Measurements from ENCODE around the gene NR6A1.
A peak's percentile ranks its signal among the peaks of the same experiment; 100 is the strongest.

The NR6A1 gene

DNA sequence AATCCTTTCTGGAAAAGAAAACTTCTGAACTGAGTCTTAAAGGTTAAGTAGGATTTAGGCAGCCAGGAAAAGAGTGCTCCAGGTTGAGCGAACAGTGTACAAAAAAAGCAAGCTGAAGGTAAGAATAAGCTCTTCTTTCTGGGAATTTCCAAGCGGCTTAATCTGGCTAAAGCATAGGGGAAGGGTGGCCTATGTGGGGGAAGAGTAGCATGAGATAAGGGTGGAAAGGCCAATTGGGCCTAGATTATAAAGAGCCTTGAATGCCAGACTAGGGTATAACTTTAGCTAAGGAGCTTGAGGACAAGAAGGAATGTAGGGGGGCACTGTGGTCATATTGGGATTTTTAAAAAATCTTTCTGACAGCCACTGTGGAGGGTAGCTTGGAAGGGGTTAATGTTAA is 226.6 kb downstream of the NR6A1 start:
- DNase-seq (ENCODE audit: low read depth in 1 of 2, low spot score in 1 of 2) = no peak
- H3K27ac ChIP-seq (replicated peaks) = no peak overlapping the region
- TF ChIP-seq SPI1 (IDR thresholded peaks at IDR 0.05; ENCODE audit: borderline replicate concordance, low read depth) (no peak), GABPA (IDR thresholded peaks at IDR 0.05; ENCODE audit: low read depth) (no peak), POLR2AphosphoS5 (IDR thresholded peaks at IDR 0.05; ENCODE audit: low read depth) (no peak)
- TF ChIP-seq, protein P1, sequence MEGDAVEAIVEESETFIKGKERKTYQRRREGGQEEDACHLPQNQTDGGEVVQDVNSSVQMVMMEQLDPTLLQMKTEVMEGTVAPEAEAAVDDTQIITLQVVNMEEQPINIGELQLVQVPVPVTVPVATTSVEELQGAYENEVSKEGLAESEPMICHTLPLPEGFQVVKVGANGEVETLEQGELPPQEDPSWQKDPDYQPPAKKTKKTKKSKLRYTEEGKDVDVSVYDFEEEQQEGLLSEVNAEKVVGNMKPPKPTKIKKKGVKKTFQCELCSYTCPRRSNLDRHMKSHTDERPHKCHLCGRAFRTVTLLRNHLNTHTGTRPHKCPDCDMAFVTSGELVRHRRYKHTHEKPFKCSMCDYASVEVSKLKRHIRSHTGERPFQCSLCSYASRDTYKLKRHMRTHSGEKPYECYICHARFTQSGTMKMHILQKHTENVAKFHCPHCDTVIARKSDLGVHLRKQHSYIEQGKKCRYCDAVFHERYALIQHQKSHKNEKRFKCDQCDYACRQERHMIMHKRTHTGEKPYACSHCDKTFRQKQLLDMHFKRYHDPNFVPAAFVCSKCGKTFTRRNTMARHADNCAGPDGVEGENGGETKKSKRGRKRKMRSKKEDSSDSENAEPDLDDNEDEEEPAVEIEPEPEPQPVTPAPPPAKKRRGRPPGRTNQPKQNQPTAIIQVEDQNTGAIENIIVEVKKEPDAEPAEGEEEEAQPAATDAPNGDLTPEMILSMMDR (IDR thresholded peaks at IDR 0.05; ENCODE audit: insufficient read depth, low read length) = no peak
- TF ChIP-seq, protein P2, sequence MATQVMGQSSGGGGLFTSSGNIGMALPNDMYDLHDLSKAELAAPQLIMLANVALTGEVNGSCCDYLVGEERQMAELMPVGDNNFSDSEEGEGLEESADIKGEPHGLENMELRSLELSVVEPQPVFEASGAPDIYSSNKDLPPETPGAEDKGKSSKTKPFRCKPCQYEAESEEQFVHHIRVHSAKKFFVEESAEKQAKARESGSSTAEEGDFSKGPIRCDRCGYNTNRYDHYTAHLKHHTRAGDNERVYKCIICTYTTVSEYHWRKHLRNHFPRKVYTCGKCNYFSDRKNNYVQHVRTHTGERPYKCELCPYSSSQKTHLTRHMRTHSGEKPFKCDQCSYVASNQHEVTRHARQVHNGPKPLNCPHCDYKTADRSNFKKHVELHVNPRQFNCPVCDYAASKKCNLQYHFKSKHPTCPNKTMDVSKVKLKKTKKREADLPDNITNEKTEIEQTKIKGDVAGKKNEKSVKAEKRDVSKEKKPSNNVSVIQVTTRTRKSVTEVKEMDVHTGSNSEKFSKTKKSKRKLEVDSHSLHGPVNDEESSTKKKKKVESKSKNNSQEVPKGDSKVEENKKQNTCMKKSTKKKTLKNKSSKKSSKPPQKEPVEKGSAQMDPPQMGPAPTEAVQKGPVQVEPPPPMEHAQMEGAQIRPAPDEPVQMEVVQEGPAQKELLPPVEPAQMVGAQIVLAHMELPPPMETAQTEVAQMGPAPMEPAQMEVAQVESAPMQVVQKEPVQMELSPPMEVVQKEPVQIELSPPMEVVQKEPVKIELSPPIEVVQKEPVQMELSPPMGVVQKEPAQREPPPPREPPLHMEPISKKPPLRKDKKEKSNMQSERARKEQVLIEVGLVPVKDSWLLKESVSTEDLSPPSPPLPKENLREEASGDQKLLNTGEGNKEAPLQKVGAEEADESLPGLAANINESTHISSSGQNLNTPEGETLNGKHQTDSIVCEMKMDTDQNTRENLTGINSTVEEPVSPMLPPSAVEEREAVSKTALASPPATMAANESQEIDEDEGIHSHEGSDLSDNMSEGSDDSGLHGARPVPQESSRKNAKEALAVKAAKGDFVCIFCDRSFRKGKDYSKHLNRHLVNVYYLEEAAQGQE (IDR thresholded peaks at IDR 0.05; ENCODE audit: insufficient replicate concordance, low read depth) = no peak
- no peak overlapping the region for H3K4me3 ChIP-seq (replicated peaks; ENCODE audit: insufficient read depth, low read length)
- H3K27me3 ChIP-seq (ENCODE audit: insufficient read depth, poor library complexity, severe bottlenecking) = no peaks in the 10 kb centered on the region

DNA sequence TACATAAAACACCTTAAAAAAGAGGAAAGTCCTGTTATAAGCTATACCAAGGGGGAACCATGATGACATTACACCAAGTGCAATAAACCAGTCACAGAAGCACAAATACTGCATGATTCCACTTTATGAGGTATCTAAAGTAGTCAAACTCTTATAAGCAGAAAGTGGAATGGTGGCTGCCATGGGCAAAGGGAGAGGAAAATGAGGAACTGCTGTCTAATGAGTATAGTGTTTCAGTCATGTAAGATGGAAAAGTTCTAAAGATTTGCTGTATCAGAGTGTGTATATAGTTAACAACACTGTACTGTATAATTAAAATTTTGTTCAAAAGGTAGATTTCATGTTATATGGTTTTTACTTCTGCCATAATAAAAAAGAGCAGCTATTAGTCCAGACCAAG is 229.3 kb downstream of the NR6A1 start:
- H3K4me3 ChIP-seq (replicated peaks; ENCODE audit: insufficient read depth, low read length) = no peak overlapping the region
- no peaks in the 10 kb centered on the region for H3K27me3 ChIP-seq (ENCODE audit: insufficient read depth, poor library complexity, severe bottlenecking)
- DNase-seq (ENCODE audit: low read depth in 1 of 2, low spot score in 1 of 2) = no peak
- no peak overlapping the region for H3K27ac ChIP-seq (replicated peaks)
- TF ChIP-seq SPI1 (IDR thresholded peaks at IDR 0.05; ENCODE audit: borderline replicate concordance, low read depth) = peak; percentile 75
- TF ChIP-seq, protein P1 (IDR thresholded peaks at IDR 0.05; ENCODE audit: insufficient read depth, low read length) = no peak
- TF ChIP-seq POLR2AphosphoS5 (IDR thresholded peaks at IDR 0.05; ENCODE audit: low read depth) = no peak
- TF ChIP-seq, protein P2 (IDR thresholded peaks at IDR 0.05; ENCODE audit: insufficient replicate concordance, low read depth) = no peak
- TF ChIP-seq GABPA (IDR thresholded peaks at IDR 0.05; ENCODE audit: low read depth) = no peak

DNA sequence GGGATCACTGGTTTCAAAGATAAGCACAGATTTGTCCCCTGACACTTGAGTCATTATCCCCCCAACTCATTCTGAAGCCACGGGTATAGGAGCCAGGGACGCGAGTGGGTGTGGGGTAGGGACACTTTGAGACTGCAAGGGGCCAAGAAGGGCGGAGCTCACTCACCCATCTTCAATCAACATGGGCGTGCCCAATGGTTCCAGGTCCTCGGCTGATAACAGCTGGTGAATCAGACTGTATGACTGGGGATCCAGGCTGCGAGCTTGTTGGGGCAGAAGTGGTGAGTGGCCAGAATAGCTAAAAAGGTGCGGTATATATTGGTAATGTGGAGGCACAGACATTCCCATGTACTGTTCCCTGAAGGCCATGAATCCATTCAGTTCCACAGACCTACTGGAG is 233.2 kb downstream of the NR6A1 start:
- TF ChIP-seq GABPA (IDR thresholded peaks at IDR 0.05; ENCODE audit: low read depth) = no peak
- TF ChIP-seq, protein P1 (IDR thresholded peaks at IDR 0.05; ENCODE audit: insufficient read depth, low read length) = no peak
- TF ChIP-seq POLR2AphosphoS5 (IDR thresholded peaks at IDR 0.05; ENCODE audit: low read depth) = no peak
- no peak for TF ChIP-seq SPI1 (IDR thresholded peaks at IDR 0.05; ENCODE audit: borderline replicate concordance, low read depth)
- TF ChIP-seq, protein P2 (IDR thresholded peaks at IDR 0.05; ENCODE audit: insufficient replicate concordance, low read depth) = no peak
- DNase-seq (ENCODE audit: low read depth in 1 of 2, low spot score in 1 of 2) = no peak
- Histone ChIP-seq H3K27me3 (ENCODE audit: insufficient read depth, poor library complexity, severe bottlenecking) (no peaks in the 10 kb centered on the region), H3K4me3 (replicated peaks; ENCODE audit: insufficient read depth, low read length) (no peak overlapping the region), H3K27ac (replicated peaks) (no peak overlapping the region)

All from HL-60 (cell line).